ENCODE measurements around the gene RNLS. TPM values are rescaled to one million over a fixed set of nuclear protein-coding genes. Genes with fewer than 3 reads are reported as not detected.

RNLS gene
- total RNA-seq, 1 experiment from 2014 or later, result 8.1 TPM

- CTCF ChIA-PET, result no interaction called here
- intact Hi-C loops (cut with micrococcal nuclease; ENCODE audit: unreplicated experiment), result no loop called here
- H3K9me3 ChIP-seq (ENCODE audit: low read depth, low read length, poor library complexity, severe bottlenecking), result no peaks in the 10 kb centered on the region
- no peak for DNase-seq (ENCODE audit: low spot score)
- no peak overlapping the region for H3K27ac ChIP-seq (ENCODE audit: low read depth, low read length, poor library complexity, severe bottlenecking)
- TF ChIP-seq CTCF (conservative IDR thresholded peaks at IDR 0.05; ENCODE audit: low read depth, low read length), result no peak
- no peak overlapping the region for H3K4me3 ChIP-seq (ENCODE audit: low read depth, low read length, poor library complexity, severe bottlenecking)
- no peaks in the 10 kb centered on the region for H3K36me3 ChIP-seq (ENCODE audit: insufficient read depth, low read length, poor library complexity, severe bottlenecking)
- POLR2A ChIA-PET (ENCODE audit: low non-redundant PET), result no interaction called here
- peaks cover 5% of the 10 kb centered on the region for H3K27me3 ChIP-seq (replicated peaks; ENCODE audit: insufficient read depth, low read depth, low read length, poor library complexity)
- no TSS peak for BruUV-seq (replicated peaks)
- no peaks in the 10 kb centered on the region for H3K4me1 ChIP-seq (ENCODE audit: insufficient read depth, low read length, poor library complexity, severe bottlenecking)
These were observed 154.1 kb downstream of the RNLS start for GRCh38 chr10:88428976-88429375.

GRCh38 chr10:88428442-88428841, 154.7 kb downstream of the RNLS start:
- POLR2A ChIA-PET (ENCODE audit: low non-redundant PET), result no interaction called here
- H3K4me1 ChIP-seq (ENCODE audit: insufficient read depth, low read length, poor library complexity, severe bottlenecking), result no peaks in the 10 kb centered on the region
- TF ChIP-seq CTCF (conservative IDR thresholded peaks at IDR 0.05; ENCODE audit: low read depth, low read length), result no peak
- TF ChIP-seq EZH2 (IDR thresholded peaks at IDR 0.05; ENCODE audit: borderline replicate concordance, low read depth, low read length, poor library complexity, severe bottlenecking), result no peak
- CTCF ChIA-PET, result no interaction called here
- intact Hi-C loops (cut with micrococcal nuclease; ENCODE audit: unreplicated experiment), result no loop called here
- DNase-seq (ENCODE audit: low spot score), result no peak
- H3K9me3 ChIP-seq (ENCODE audit: low read depth, low read length, poor library complexity, severe bottlenecking), result no peaks in the 10 kb centered on the region
- H3K36me3 ChIP-seq (ENCODE audit: insufficient read depth, low read length, poor library complexity, severe bottlenecking), result no peaks in the 10 kb centered on the region
- H3K4me3 ChIP-seq (ENCODE audit: low read depth, low read length, poor library complexity, severe bottlenecking), result no peak overlapping the region
- H3K27me3 ChIP-seq (replicated peaks; ENCODE audit: insufficient read depth, low read depth, low read length, poor library complexity), result peaks cover 5% of the 10 kb centered on the region
- BruUV-seq (replicated peaks), result no TSS peak
- no peak overlapping the region for H3K27ac ChIP-seq (ENCODE audit: low read depth, low read length, poor library complexity, severe bottlenecking)

GRCh38 chr10:88427024-88427423, 156.1 kb downstream of the RNLS start:
- TF ChIP-seq CTCF (conservative IDR thresholded peaks at IDR 0.05; ENCODE audit: low read depth, low read length) (no peak), EZH2 (IDR thresholded peaks at IDR 0.05; ENCODE audit: borderline replicate concordance, low read depth, low read length, poor library complexity, severe bottlenecking) (no peak)
- Histone ChIP-seq H3K36me3 (ENCODE audit: insufficient read depth, low read length, poor library complexity, severe bottlenecking) (no peaks in the 10 kb centered on the region), H3K4me3 (ENCODE audit: low read depth, low read length, poor library complexity, severe bottlenecking) (no peak overlapping the region), H3K9me3 (ENCODE audit: low read depth, low read length, poor library complexity, severe bottlenecking) (no peaks in the 10 kb centered on the region), H3K4me1 (ENCODE audit: insufficient read depth, low read length, poor library complexity, severe bottlenecking) (no peaks in the 10 kb centered on the region), H3K27ac (ENCODE audit: low read depth, low read length, poor library complexity, severe bottlenecking) (no peak overlapping the region), H3K27me3 (replicated peaks; ENCODE audit: insufficient read depth, low read depth, low read length, poor library complexity) (peaks cover 5% of the 10 kb centered on the region)
- no peak for DNase-seq (ENCODE audit: low spot score)
- BruUV-seq (replicated peaks), result no TSS peak
- ChIA-PET CTCF (no interaction called here), POLR2A (ENCODE audit: low non-redundant PET) (no interaction called here)
- intact Hi-C loops (cut with micrococcal nuclease; ENCODE audit: unreplicated experiment), result no loop called here

All from A673 (cell line).